ENCODE results near the gene PRDM16.

- TF ChIP-seq TAF1 (IDR thresholded peaks at IDR 0.05; ENCODE audit: low read depth), result no peak
- TF ChIP-seq EZH2 (IDR thresholded peaks at IDR 0.05; ENCODE audit: borderline replicate concordance, insufficient read depth, low read length, poor library complexity, severe bottlenecking), result no peak
- no peak for TF ChIP-seq POLR2AphosphoS5 (IDR thresholded peaks at IDR 0.05)
- no peak for TF ChIP-seq CTCF (IDR thresholded peaks at IDR 0.05; ENCODE audit: poor library complexity, severe bottlenecking)
- no peak for TF ChIP-seq REST (IDR thresholded peaks at IDR 0.05; ENCODE audit: borderline replicate concordance)
Measured at GRCh38 chr1:3294450-3294849, 225.4 kb downstream of the PRDM16 start.

All from neural cell (in vitro differentiated cells).